NB4 (cell line): Measurements from ENCODE around the gene PLA2G15.

ENCODE experiments used
- TF ChIP-seq, protein P1 (sequence below): IDR thresholded peaks from one replicate; pipeline ENCODE4 v1.5.1; 2012; ENCODE audit warnings: low read depth, low read length
- TF ChIP-seq, protein P2 (sequence below): IDR thresholded peaks from 2 replicates; pipeline ENCODE4 v1.6.1; 2011; ENCODE audit warnings: low read depth, low read length

DNA sequence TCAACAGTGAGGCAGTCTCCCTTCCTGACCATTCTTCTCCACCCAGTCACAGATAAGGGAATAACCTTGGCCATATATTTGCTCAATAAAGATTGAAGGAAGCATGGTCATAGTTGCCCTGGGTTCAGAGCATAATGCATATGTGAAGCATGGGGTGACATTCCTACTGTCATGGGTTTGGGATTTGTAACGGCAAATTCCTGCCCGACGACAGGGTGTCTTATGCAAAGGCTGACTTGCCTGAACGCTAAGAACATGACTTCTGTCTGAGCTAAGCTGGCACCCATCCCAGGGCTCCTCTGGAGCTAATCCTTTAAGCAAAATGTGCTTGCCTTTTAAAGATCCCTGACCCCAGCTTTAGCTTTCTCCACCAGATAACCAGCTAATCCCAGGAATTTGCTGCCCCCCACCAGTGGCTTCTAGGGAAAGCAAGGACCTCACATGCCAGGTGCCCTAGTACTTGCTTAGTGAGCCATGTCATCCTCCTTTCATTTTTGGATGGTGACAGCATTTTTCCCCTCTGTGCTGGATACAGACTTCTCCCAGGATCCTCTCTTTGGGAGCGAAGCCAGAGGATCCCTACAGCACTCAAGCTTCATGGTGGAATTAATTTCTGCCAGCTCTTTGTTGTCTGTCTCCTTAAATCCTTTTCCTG lies 53.9 kb downstream of the PLA2G15 start:
- TF ChIP-seq, protein P1, sequence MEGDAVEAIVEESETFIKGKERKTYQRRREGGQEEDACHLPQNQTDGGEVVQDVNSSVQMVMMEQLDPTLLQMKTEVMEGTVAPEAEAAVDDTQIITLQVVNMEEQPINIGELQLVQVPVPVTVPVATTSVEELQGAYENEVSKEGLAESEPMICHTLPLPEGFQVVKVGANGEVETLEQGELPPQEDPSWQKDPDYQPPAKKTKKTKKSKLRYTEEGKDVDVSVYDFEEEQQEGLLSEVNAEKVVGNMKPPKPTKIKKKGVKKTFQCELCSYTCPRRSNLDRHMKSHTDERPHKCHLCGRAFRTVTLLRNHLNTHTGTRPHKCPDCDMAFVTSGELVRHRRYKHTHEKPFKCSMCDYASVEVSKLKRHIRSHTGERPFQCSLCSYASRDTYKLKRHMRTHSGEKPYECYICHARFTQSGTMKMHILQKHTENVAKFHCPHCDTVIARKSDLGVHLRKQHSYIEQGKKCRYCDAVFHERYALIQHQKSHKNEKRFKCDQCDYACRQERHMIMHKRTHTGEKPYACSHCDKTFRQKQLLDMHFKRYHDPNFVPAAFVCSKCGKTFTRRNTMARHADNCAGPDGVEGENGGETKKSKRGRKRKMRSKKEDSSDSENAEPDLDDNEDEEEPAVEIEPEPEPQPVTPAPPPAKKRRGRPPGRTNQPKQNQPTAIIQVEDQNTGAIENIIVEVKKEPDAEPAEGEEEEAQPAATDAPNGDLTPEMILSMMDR = no peak
- TF ChIP-seq, protein P2, sequence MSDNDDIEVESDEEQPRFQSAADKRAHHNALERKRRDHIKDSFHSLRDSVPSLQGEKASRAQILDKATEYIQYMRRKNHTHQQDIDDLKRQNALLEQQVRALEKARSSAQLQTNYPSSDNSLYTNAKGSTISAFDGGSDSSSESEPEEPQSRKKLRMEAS = no peak
